GM12801 (cell line): ENCODE measurements around the gene WDFY3.

Experiments used
- CTCF ChIP-seq: IDR thresholded peaks from one replicate; pipeline ENCODE4 v1.5.1; 2011; ENCODE audit warnings: control low read depth; ENCODE audit not compliant: insufficient read length; ENCODE audit errors: extremely low read depth

WDFY3 gene

GRCh38 chr4:84892950-84893349 is 73.5 kb downstream of the WDFY3 start:
- no peak for TF ChIP-seq CTCF

- no peak for TF ChIP-seq CTCF
Observed at GRCh38 chr4:84887824-84888223, 78.7 kb downstream of the WDFY3 start.

GRCh38 chr4:84879651-84880200 is 86.8 kb downstream of the WDFY3 start:
- TF ChIP-seq CTCF = no peak

- TF ChIP-seq CTCF = no peak
Observed at GRCh38 chr4:84878546-84878945, 87.9 kb downstream of the WDFY3 start.

- TF ChIP-seq CTCF = no peak
Observed at GRCh38 chr4:84878090-84878489, 88.4 kb downstream of the WDFY3 start.

GRCh38 chr4:84877051-84877833 is 89.2 kb downstream of the WDFY3 start:
- no peak for TF ChIP-seq CTCF

GRCh38 chr4:84875636-84876371 is 90.7 kb downstream of the WDFY3 start:
- no peak for TF ChIP-seq CTCF
